HG03095 (cell line): ENCODE data around the gene TM7SF3.
A peak's percentile ranks its signal among the peaks of the same experiment; 100 is the strongest.
"Not testable (repeated sequence)": the region's sequence is repeated elsewhere in the genome, so short reads cannot be mapped to it uniquely, and the experiment has no call there.

Experiments
- ATAC-seq: cut with Tn5 transposase; IDR thresholded peaks from one replicate; pipeline ENCODE4 v1.9.1; 2021; ENCODE audit warnings: moderate library complexity; ENCODE audit not compliant: unreplicated experiment

The TM7SF3 gene

GRCh38 chr12:26987634-26988424, 26.4 kb downstream of the TM7SF3 start:
- no peak for ATAC-seq

GRCh38 chr12:26982866-26983265, 31.3 kb downstream of the TM7SF3 start:
- ATAC-seq = no peak

GRCh38 chr12:26979733-26980132, 34.5 kb downstream of the TM7SF3 start:
- no peak for ATAC-seq

GRCh38 chr12:26978801-26979200, 35.4 kb downstream of the TM7SF3 start:
- ATAC-seq = no peak

- no peak for ATAC-seq
Measured at GRCh38 chr12:26976687-26977086, 37.5 kb downstream of the TM7SF3 start.

- ATAC-seq = peak; percentile 96
Measured at GRCh38 chr12:26971963-26972362, 42.2 kb downstream of the TM7SF3 start.

GRCh38 chr12:26970136-26970535, 44.0 kb downstream of the TM7SF3 start:
- no peak for ATAC-seq

GRCh38 chr12:26966842-26967241, 47.3 kb downstream of the TM7SF3 start:
- no peak for ATAC-seq

GRCh38 chr12:26963413-26963812, 50.8 kb downstream of the TM7SF3 start:
- no peak for ATAC-seq

- ATAC-seq = no peak
Measured at GRCh38 chr12:26961803-26962202, 52.4 kb downstream of the TM7SF3 start.

- ATAC-seq = not testable (repeated sequence)
Measured at GRCh38 chr12:26961391-26961790, 52.8 kb downstream of the TM7SF3 start.

- ATAC-seq = no peak
Measured at GRCh38 chr12:26954027-26954426, 60.2 kb downstream of the TM7SF3 start.

- no peak for ATAC-seq
Measured at GRCh38 chr12:26953447-26953846, 60.7 kb downstream of the TM7SF3 start.

- ATAC-seq = no peak
Measured at GRCh38 chr12:26948309-26948708, 65.9 kb downstream of the TM7SF3 start.

- ATAC-seq = no peak
Measured at GRCh38 chr12:26941215-26941594, 73.0 kb downstream of the TM7SF3 start.

GRCh38 chr12:26940516-26941214, 73.5 kb downstream of the TM7SF3 start:
- ATAC-seq = no peak

- no peak for ATAC-seq
Measured at GRCh38 chr12:26939953-26940352, 74.2 kb downstream of the TM7SF3 start.

- ATAC-seq = no peak
Measured at GRCh38 chr12:26939192-26939832, 74.9 kb downstream of the TM7SF3 start.

- ATAC-seq = peak; percentile 7
Measured at GRCh38 chr12:26938701-26939062, 75.5 kb downstream of the TM7SF3 start.

GRCh38 chr12:26937863-26938700, 76.1 kb downstream of the TM7SF3 start, which contains the start of the genes FGFR1OP2 and INTS13:
TSS of gene FGFR1OP2 (plus strand) at chr12:26938470. CDS start at chr12:26954159, 15,689 bp downstream.
TSS of gene INTS13 (minus strand) at chr12:26937981. CDS start at chr12:26936803, 1,178 bp downstream.
- ATAC-seq = peak; percentile 82

- ATAC-seq = no peak
Measured at GRCh38 chr12:26937443-26937862, 76.7 kb downstream of the TM7SF3 start.
